Measurements from ENCODE around the gene MCF2L.

Gene MCF2L

DNA sequence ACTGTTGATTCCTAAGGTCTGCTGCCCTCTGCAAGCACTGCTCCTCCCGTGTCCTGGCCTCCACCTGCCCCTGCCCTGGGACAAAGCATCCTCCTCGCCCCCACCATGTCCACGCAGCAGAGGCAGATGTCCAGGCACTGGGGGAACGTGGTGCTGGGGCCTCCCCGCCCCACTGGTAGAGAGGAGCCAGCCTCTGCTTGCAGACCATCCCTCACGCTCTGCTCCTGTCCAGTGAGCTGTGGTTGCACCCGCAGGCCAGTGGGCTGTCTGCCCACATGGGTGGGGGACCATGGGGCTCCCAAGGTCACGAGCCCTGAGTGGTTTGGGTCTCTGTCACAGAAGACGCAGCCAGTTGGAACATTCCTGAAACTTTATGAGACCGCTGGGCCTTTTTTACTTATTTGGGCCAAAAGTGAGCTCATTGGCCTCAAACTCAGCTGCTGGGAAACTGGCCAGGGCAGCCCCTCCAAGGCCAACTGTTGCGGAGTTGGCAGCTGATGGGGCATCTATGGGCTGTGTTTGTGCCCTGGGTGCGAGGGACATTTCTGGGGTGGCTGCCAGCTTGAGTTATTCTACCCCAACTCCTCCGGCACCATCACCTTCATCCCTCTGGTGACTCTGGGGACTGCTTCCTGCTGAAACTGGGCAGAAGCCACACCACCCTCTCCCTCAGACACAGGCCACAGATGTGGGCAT, 71.7 kb downstream of the MCF2L start:
- Histone ChIP-seq H3K36me3 (ENCODE audit: control insufficient read depth in 2 of 2, insufficient read depth in 2 of 2, low read length in 2 of 2) (peaks cover 5 to 7% of the 10 kb centered on the region in 2 donors), H3K4me3 (ENCODE audit: low read length in 2 of 2) (no peak overlapping the region), H3K27me3 (ENCODE audit: control insufficient read depth in 2 of 2, insufficient read depth in 2 of 2, low read length in 2 of 2) (no peaks in the 10 kb centered on the region), H3K4me1 (ENCODE audit: control insufficient read depth in 2 of 2, insufficient read depth in 2 of 2, low read length in 2 of 2) (no peaks in the 10 kb centered on the region), H3K9me3 (ENCODE audit: control insufficient read depth in 2 of 2, low read length in 2 of 2) (no peaks in the 10 kb centered on the region), H3K27ac (ENCODE audit: low read depth in 2 of 2, low read length in 2 of 2) (no peak overlapping the region), H3K9ac (ENCODE audit: low read depth in 1 of 2, low read length in 2 of 2) (no peak overlapping the region)

GRCh38 chr13:113041293-113041690, 72.3 kb downstream of the MCF2L start:
- Histone ChIP-seq H3K9ac (ENCODE audit: low read depth in 1 of 2, low read length in 2 of 2) (no peak overlapping the region), H3K27me3 (ENCODE audit: control insufficient read depth in 2 of 2, insufficient read depth in 2 of 2, low read length in 2 of 2) (no peaks in the 10 kb centered on the region), H3K4me3 (ENCODE audit: low read length in 2 of 2) (no peak overlapping the region)

DNA sequence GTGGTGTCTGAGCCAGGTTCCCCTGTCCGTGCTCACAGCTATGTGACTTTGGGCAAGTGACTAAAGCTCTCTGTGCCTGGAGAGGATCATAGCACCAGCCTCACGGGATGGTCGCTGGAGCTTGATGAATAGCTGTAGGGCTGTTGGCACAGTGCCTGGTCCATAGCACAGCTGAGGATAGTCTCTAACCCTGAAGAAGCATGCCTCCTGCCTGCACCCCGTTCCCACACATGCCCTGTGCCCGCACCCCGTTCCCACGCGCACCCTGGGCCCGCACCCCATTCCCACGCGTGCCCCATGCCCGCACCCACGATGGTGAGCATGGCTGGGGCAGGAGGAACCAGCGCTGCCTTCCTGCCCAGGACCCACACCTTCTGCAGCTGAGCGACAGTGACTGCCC, 72.9 kb downstream of the MCF2L start:
- Histone ChIP-seq H3K27ac (ENCODE audit: low read depth in 2 of 2, low read length in 2 of 2) (no peak overlapping the region), H3K27me3 (ENCODE audit: control insufficient read depth in 2 of 2, insufficient read depth in 2 of 2, low read length in 2 of 2) (no peaks in the 10 kb centered on the region)

More at GRCh38 chr13:113041293-113041690, 72.3 kb downstream of the MCF2L start:
- Histone ChIP-seq H3K27ac (ENCODE audit: low read depth in 2 of 2, low read length in 2 of 2) (no peak overlapping the region), H3K4me1 (ENCODE audit: control insufficient read depth in 2 of 2, insufficient read depth in 2 of 2, low read length in 2 of 2) (no peaks in the 10 kb centered on the region), H3K36me3 (ENCODE audit: control insufficient read depth in 2 of 2, insufficient read depth in 2 of 2, low read length in 2 of 2) (peaks cover 5 to 7% of the 10 kb centered on the region in 2 donors), H3K9me3 (ENCODE audit: control insufficient read depth in 2 of 2, low read length in 2 of 2) (no peaks in the 10 kb centered on the region)

GRCh38 chr13:113042456-113042855, 73.4 kb downstream of the MCF2L start:
- no peak overlapping the region for H3K27ac ChIP-seq (ENCODE audit: low read depth in 2 of 2, low read length in 2 of 2)
- H3K27me3 ChIP-seq (ENCODE audit: control insufficient read depth in 2 of 2, insufficient read depth in 2 of 2, low read length in 2 of 2) = no peaks in the 10 kb centered on the region
- H3K9ac ChIP-seq (ENCODE audit: low read depth in 1 of 2, low read length in 2 of 2) = no peak overlapping the region
- peaks cover 5 to 8% of the 10 kb centered on the region in 2 donors for H3K36me3 ChIP-seq (ENCODE audit: control insufficient read depth in 2 of 2, insufficient read depth in 2 of 2, low read length in 2 of 2)
- H3K9me3 ChIP-seq (ENCODE audit: control insufficient read depth in 2 of 2, low read length in 2 of 2) = no peaks in the 10 kb centered on the region
- H3K4me3 ChIP-seq (ENCODE audit: low read length in 2 of 2) = no peak overlapping the region
- H3K4me1 ChIP-seq (ENCODE audit: control insufficient read depth in 2 of 2, insufficient read depth in 2 of 2, low read length in 2 of 2) = no peaks in the 10 kb centered on the region

More for the DNA sequence above, 72.9 kb downstream of the MCF2L start:
- Histone ChIP-seq H3K4me3 (ENCODE audit: low read length in 2 of 2) (no peak overlapping the region), H3K4me1 (ENCODE audit: control insufficient read depth in 2 of 2, insufficient read depth in 2 of 2, low read length in 2 of 2) (no peaks in the 10 kb centered on the region), H3K9ac (ENCODE audit: low read depth in 1 of 2, low read length in 2 of 2) (no peak overlapping the region), H3K36me3 (ENCODE audit: control insufficient read depth in 2 of 2, insufficient read depth in 2 of 2, low read length in 2 of 2) (peaks cover 6 to 7% of the 10 kb centered on the region in 2 donors), H3K9me3 (ENCODE audit: control insufficient read depth in 2 of 2, low read length in 2 of 2) (no peaks in the 10 kb centered on the region)

GRCh38 chr13:113043001-113043630, 74.1 kb downstream of the MCF2L start:
- no peaks in the 10 kb centered on the region for H3K9me3 ChIP-seq (ENCODE audit: control insufficient read depth in 2 of 2, low read length in 2 of 2)
- no peak overlapping the region for H3K27ac ChIP-seq (ENCODE audit: low read depth in 2 of 2, low read length in 2 of 2)
- no peak overlapping the region for H3K9ac ChIP-seq (ENCODE audit: low read depth in 1 of 2, low read length in 2 of 2)
- H3K27me3 ChIP-seq (ENCODE audit: control insufficient read depth in 2 of 2, insufficient read depth in 2 of 2, low read length in 2 of 2) = no peaks in the 10 kb centered on the region
- H3K4me3 ChIP-seq (ENCODE audit: low read length in 2 of 2) = no peak overlapping the region
- H3K4me1 ChIP-seq (ENCODE audit: control insufficient read depth in 2 of 2, insufficient read depth in 2 of 2, low read length in 2 of 2) = no peaks in the 10 kb centered on the region
- H3K36me3 ChIP-seq (ENCODE audit: control insufficient read depth in 2 of 2, insufficient read depth in 2 of 2, low read length in 2 of 2) = peaks cover 5 to 11% of the 10 kb centered on the region in 2 donors

GRCh38 chr13:113043931-113044330, 74.9 kb downstream of the MCF2L start:
- no peaks in the 10 kb centered on the region for H3K9me3 ChIP-seq (ENCODE audit: control insufficient read depth in 2 of 2, low read length in 2 of 2)
- H3K9ac ChIP-seq (ENCODE audit: low read depth in 1 of 2, low read length in 2 of 2) = no peak overlapping the region
- H3K4me1 ChIP-seq (ENCODE audit: control insufficient read depth in 2 of 2, insufficient read depth in 2 of 2, low read length in 2 of 2) = no peaks in the 10 kb centered on the region
- peaks cover 5 to 11% of the 10 kb centered on the region in 2 donors for H3K36me3 ChIP-seq (ENCODE audit: control insufficient read depth in 2 of 2, insufficient read depth in 2 of 2, low read length in 2 of 2)
- H3K27me3 ChIP-seq (ENCODE audit: control insufficient read depth in 2 of 2, insufficient read depth in 2 of 2, low read length in 2 of 2) = no peaks in the 10 kb centered on the region
- no peak overlapping the region for H3K4me3 ChIP-seq (ENCODE audit: low read length in 2 of 2)
- no peak overlapping the region for H3K27ac ChIP-seq (ENCODE audit: low read depth in 2 of 2, low read length in 2 of 2)

- no peak overlapping the region for H3K4me3 ChIP-seq (ENCODE audit: low read length in 2 of 2)
- H3K27me3 ChIP-seq (ENCODE audit: control insufficient read depth in 2 of 2, insufficient read depth in 2 of 2, low read length in 2 of 2) = no peaks in the 10 kb centered on the region
- no peaks in the 10 kb centered on the region for H3K9me3 ChIP-seq (ENCODE audit: control insufficient read depth in 2 of 2, low read length in 2 of 2)
- no peak overlapping the region for H3K27ac ChIP-seq (ENCODE audit: low read depth in 2 of 2, low read length in 2 of 2)
- H3K9ac ChIP-seq (ENCODE audit: low read depth in 1 of 2, low read length in 2 of 2) = no peak overlapping the region
- H3K4me1 ChIP-seq (ENCODE audit: control insufficient read depth in 2 of 2, insufficient read depth in 2 of 2, low read length in 2 of 2) = no peaks in the 10 kb centered on the region
- peaks cover 5 to 11% of the 10 kb centered on the region in 2 donors for H3K36me3 ChIP-seq (ENCODE audit: control insufficient read depth in 2 of 2, insufficient read depth in 2 of 2, low read length in 2 of 2)
Measured at GRCh38 chr13:113044391-113045114, 75.5 kb downstream of the MCF2L start.

DNA sequence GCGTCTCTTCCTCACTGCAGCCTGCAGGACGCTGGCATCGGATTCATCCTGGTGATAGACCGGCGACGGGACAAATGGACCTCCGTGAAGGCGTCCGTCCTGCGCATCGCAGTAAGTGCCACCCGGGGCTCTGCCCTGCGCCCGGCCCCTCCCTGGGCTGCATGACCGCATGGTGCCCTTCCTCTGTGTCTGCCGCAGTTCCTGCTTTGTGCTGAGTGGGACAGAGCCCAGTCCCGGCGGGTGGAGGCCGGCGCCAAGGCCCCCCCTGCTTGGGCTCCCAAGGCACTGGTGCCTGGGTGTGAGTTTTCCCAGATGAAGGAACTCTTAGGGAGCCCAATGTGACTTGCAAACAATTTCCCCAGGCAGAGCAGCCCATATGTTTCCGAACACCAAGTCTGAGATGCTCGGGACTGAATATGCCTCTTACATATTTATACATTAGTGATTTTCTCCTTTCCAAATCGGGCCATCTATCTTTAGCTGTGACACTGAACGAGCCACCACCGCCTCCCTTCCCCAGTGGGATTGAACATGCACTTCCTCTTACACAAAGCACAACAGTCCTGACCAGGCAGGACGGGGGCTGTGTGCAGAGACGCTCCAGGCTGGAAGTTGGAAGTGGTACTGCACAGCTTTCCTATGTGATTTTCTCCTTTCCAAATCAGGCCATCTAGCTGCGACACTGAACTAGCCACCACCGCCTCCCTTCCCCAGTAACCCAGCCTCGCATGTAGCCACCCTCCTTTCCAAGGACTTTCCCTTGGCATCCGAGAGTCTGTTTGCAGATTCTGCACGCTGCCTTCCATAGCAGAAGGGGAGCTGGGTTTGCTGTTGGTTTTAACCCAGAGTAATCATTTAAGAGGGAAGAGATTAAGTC, 76.5 kb downstream of the MCF2L start:
- no peaks in the 10 kb centered on the region for H3K27me3 ChIP-seq (ENCODE audit: control insufficient read depth in 2 of 2, insufficient read depth in 2 of 2, low read length in 2 of 2)
- no peak overlapping the region for H3K9ac ChIP-seq (ENCODE audit: low read depth in 1 of 2, low read length in 2 of 2)
- H3K27ac ChIP-seq (ENCODE audit: low read depth in 2 of 2, low read length in 2 of 2) = no peak overlapping the region
- no peaks in the 10 kb centered on the region for H3K9me3 ChIP-seq (ENCODE audit: control insufficient read depth in 2 of 2, low read length in 2 of 2)
- peaks cover 5 to 9% of the 10 kb centered on the region in 2 donors for H3K36me3 ChIP-seq (ENCODE audit: control insufficient read depth in 2 of 2, insufficient read depth in 2 of 2, low read length in 2 of 2)
- H3K4me1 ChIP-seq (ENCODE audit: control insufficient read depth in 2 of 2, insufficient read depth in 2 of 2, low read length in 2 of 2) = peaks cover 0 to 2% of the 10 kb centered on the region in 2 donors
- H3K4me3 ChIP-seq (ENCODE audit: low read length in 2 of 2) = no peak overlapping the region

GRCh38 chr13:113046128-113046882, 77.3 kb downstream of the MCF2L start:
- H3K4me1 ChIP-seq (ENCODE audit: control insufficient read depth in 2 of 2, insufficient read depth in 2 of 2, low read length in 2 of 2) = peaks cover 0 to 2% of the 10 kb centered on the region in 2 donors

More at GRCh38 chr13:113046128-113046882, 77.3 kb downstream of the MCF2L start:
- no peak overlapping the region for H3K27ac ChIP-seq (ENCODE audit: low read depth in 2 of 2, low read length in 2 of 2)
- H3K9ac ChIP-seq (ENCODE audit: low read depth in 1 of 2, low read length in 2 of 2) = no peak overlapping the region
- H3K27me3 ChIP-seq (ENCODE audit: control insufficient read depth in 2 of 2, insufficient read depth in 2 of 2, low read length in 2 of 2) = no peaks in the 10 kb centered on the region
- H3K9me3 ChIP-seq (ENCODE audit: control insufficient read depth in 2 of 2, low read length in 2 of 2) = no peaks in the 10 kb centered on the region
- H3K36me3 ChIP-seq (ENCODE audit: control insufficient read depth in 2 of 2, insufficient read depth in 2 of 2, low read length in 2 of 2) = peaks cover 5 to 9% of the 10 kb centered on the region in 2 donors
- H3K4me3 ChIP-seq (ENCODE audit: low read length in 2 of 2) = no peak overlapping the region

Measured in mucosa of rectum (tissue), 2 donors.